ENCODE data around the gene RNF150.

GRCh38 chr4:140839888-140840790 lies 293.1 kb downstream of the RNF150 start:
- TF ChIP-seq REST (IDR thresholded peaks at IDR 0.05; ENCODE audit: insufficient read depth in 1 of 2, low read depth in 2 of 2, low read length in 2 of 2), result no peak
- no peak for TF ChIP-seq TAF1 (IDR thresholded peaks at IDR 0.05; ENCODE audit: borderline replicate concordance, insufficient read depth, low read length)
- no peak for TF ChIP-seq POLR2AphosphoS5 (IDR thresholded peaks at IDR 0.05; ENCODE audit: low read depth, low read length)
- no peak for TF ChIP-seq SIN3A (IDR thresholded peaks at IDR 0.05; ENCODE audit: borderline replicate concordance, insufficient read depth, low read length)
